ENCODE data around the gene CDKN2AIP. TPM values are rescaled to one million over a fixed set of nuclear protein-coding genes. Genes with fewer than 3 reads are reported as not detected.
A peak's percentile ranks its signal among the peaks of the same experiment; 100 is the strongest.

CDKN2AIP gene
- total and polyA plus RNA-seq, 2 donors (not counting 1 experiment from before 2014, with no cell fraction given): 13.6 to 36.0 TPM

- H3K9ac ChIP-seq (ENCODE audit: low read length): no peak overlapping the region
- peak overlapping the region; percentile 64 for H3K27ac Mint-ChIP-seq
- no peaks in the 10 kb centered on the region for H3K36me3 ChIP-seq (replicated peaks in 1 of 2; ENCODE audit: control extremely low read depth in 1 of 2, control insufficient read depth in 1 of 2, extremely low read depth in 1 of 2, insufficient read depth in 2 of 2, low read length in 1 of 2)
- peaks cover 18% of the 10 kb centered on the region for H3K4me1 Mint-ChIP-seq
- peak overlapping the region; percentile 20 for H2AFZ ChIP-seq (ENCODE audit: insufficient read depth, low read depth, low read length, poor library complexity, severe bottlenecking)
- WGBS (ENCODE audit: insufficient coverage): 56% methylated on average over 6 of the region's 8 CpGs
- no peaks in the 10 kb centered on the region for H3K27me3 ChIP-seq (replicated peaks in 1 of 4; ENCODE audit: control extremely low read depth in 1 of 4, control insufficient read depth in 3 of 4, insufficient read depth in 4 of 4, low read length in 3 of 4)
- no peaks in the 10 kb centered on the region for H4K20me1 ChIP-seq (ENCODE audit: control insufficient read depth, insufficient read depth, low read length, poor library complexity, severe bottlenecking)
- ATAC-seq (ENCODE audit: low read depth) (no peak), DNase-seq (no peak)
- H3K4me1 ChIP-seq (ENCODE audit: control insufficient read depth in 2 of 2, insufficient read depth in 2 of 2, low read length in 2 of 2): peaks cover 5 to 10% of the 10 kb centered on the region in 2 donors
- ChIA-PET CTCF (interaction anchor here (1.1 to 2.5 kb wide), 2 partner anchors 10 to 33 kb away, joined by 3 to 14 read pairs; no protein-coding TSS in a partner anchor), POLR2A (interaction anchor here (2.6 kb wide), 1 partner anchor 35 kb away, joined by 14 read pairs; the partner anchor contains the start of gene CDKN2AIP)
- H3K4me3 Mint-ChIP-seq: no peak overlapping the region
- no peaks in the 10 kb centered on the region for H3K79me2 ChIP-seq (ENCODE audit: control insufficient read depth, insufficient read depth, low read length)
- H3K4me2 ChIP-seq (replicated peaks; ENCODE audit: low read depth, low read length, poor library complexity, severe bottlenecking): no peak overlapping the region
- H3K9me3 ChIP-seq (ENCODE audit: control extremely low read depth in 1 of 3, control insufficient read depth in 2 of 3, insufficient read depth in 1 of 3, low read length in 2 of 3): no peaks in the 10 kb centered on the region
- no peak overlapping the region for H3K4me3 ChIP-seq (ENCODE audit: control extremely low read depth in 1 of 5, extremely low read depth in 1 of 5, insufficient read depth in 1 of 5, low read depth in 2 of 5, low read length in 4 of 5)
- H3K27me3 Mint-ChIP-seq: no peaks in the 10 kb centered on the region
- intact Hi-C loops (cut with micrococcal nuclease): loop anchor here (5.0 kb wide), 1 partner anchor 471 kb away; no protein-coding TSS in a partner anchor
- no peak overlapping the region for H3K27ac ChIP-seq (ENCODE audit: low read length in 2 of 2)
- TF ChIP-seq CTCF (IDR thresholded peaks at IDR 0.05) (no peak), EZH2 (IDR thresholded peaks at IDR 0.05; ENCODE audit: borderline replicate concordance, insufficient read depth, low read depth, low read length, poor library complexity, severe bottlenecking) (no peak)
- H3K9me3 Mint-ChIP-seq (ENCODE audit: insufficient read depth): no peaks in the 10 kb centered on the region
Measured at GRCh38 chr4:183408796-183409195, 35.6 kb upstream of the CDKN2AIP start.

DNA sequence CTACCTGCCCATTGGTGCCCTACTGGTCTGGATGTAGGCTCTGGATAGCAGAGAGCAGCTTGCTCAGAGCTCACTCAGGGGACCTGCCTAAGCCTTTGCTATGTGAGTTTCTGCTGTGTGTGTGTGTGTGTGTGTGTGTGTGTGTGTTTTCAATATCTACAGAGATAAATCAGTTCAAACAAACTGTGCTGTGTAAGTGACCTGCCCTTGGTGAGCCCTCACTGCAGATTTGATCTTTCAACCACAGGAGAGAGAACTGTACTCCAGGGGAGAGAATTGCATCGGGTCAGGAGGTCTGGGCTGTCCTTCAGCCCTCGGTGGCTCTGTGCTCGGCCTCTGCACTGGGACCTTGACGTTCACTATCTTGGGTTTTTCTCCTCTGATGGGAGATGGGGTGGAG, 35.0 kb upstream of the CDKN2AIP start:
- Mint-ChIP-seq H3K27ac (no peak overlapping the region), H3K4me1 (peaks cover 18% of the 10 kb centered on the region), H3K27me3 (no peaks in the 10 kb centered on the region), H3K9me3 (ENCODE audit: insufficient read depth) (no peaks in the 10 kb centered on the region), H3K4me3 (no peak overlapping the region)
- Histone ChIP-seq H3K36me3 (replicated peaks in 1 of 2; ENCODE audit: control extremely low read depth in 1 of 2, control insufficient read depth in 1 of 2, extremely low read depth in 1 of 2, insufficient read depth in 2 of 2, low read length in 1 of 2) (no peaks in the 10 kb centered on the region), H3K27me3 (replicated peaks in 1 of 4; ENCODE audit: control extremely low read depth in 1 of 4, control insufficient read depth in 3 of 4, insufficient read depth in 4 of 4, low read length in 3 of 4) (no peaks in the 10 kb centered on the region), H3K9me3 (ENCODE audit: control extremely low read depth in 1 of 3, control insufficient read depth in 2 of 3, insufficient read depth in 1 of 3, low read length in 2 of 3) (no peaks in the 10 kb centered on the region), H2AFZ (ENCODE audit: insufficient read depth, low read depth, low read length, poor library complexity, severe bottlenecking) (peak overlapping the region; percentile 20), H3K9ac (ENCODE audit: low read length) (no peak overlapping the region), H3K4me1 (ENCODE audit: control insufficient read depth in 2 of 2, insufficient read depth in 2 of 2, low read length in 2 of 2) (peaks cover 5 to 10% of the 10 kb centered on the region in 2 donors), H3K4me3 (ENCODE audit: control extremely low read depth in 1 of 5, extremely low read depth in 1 of 5, insufficient read depth in 1 of 5, low read depth in 2 of 5, low read length in 4 of 5) (no peak overlapping the region), H3K4me2 (replicated peaks; ENCODE audit: low read depth, low read length, poor library complexity, severe bottlenecking) (no peak overlapping the region), H3K27ac (ENCODE audit: low read length in 2 of 2) (no peak overlapping the region), H4K20me1 (ENCODE audit: control insufficient read depth, insufficient read depth, low read length, poor library complexity, severe bottlenecking) (no peaks in the 10 kb centered on the region), H3K79me2 (ENCODE audit: control insufficient read depth, insufficient read depth, low read length) (no peaks in the 10 kb centered on the region)
- POLR2A ChIA-PET: no interaction called here
- ATAC-seq (ENCODE audit: low read depth) (no peak), DNase-seq (no peak)
- CTCF ChIA-PET: no interaction called here
- WGBS (ENCODE audit: insufficient coverage): 81% methylated on average over 3 of the region's 4 CpGs
- intact Hi-C loops (cut with micrococcal nuclease): loop anchor here (5.0 kb wide), 1 partner anchor 472 kb away; no protein-coding TSS in a partner anchor
- TF ChIP-seq CTCF (IDR thresholded peaks at IDR 0.05) (no peak), EZH2 (IDR thresholded peaks at IDR 0.05; ENCODE audit: borderline replicate concordance, insufficient read depth, low read depth, low read length, poor library complexity, severe bottlenecking) (no peak)
